Upper lobe of left lung (tissue), 6 donors: Measurements from ENCODE around the gene BACE1-AS. TPM values are rescaled to one million over a fixed set of nuclear protein-coding genes. Genes with fewer than 3 reads are reported as not detected.
"Not testable (repeated sequence)": the region's sequence is repeated elsewhere in the genome, so short reads cannot be mapped to it uniquely, and the experiment has no call there.

Source experiments
- ATAC-seq, 2 donors: fragments of 200-7000 bp; cut with Tn5 transposase; one replicate each; pipeline ENCODE4 v1.9.1; 2022; ENCODE audit warnings: mild to moderate bottlenecking in 2 of 2, moderate library complexity in 2 of 2; ENCODE audit not compliant: low FRiP score in 2 of 2
- DNase-seq, 2 donors: peaks; one replicate each; pipeline ENCODE4 v3.0.0-alpha.2; 2019 to 2020
- H3K27ac ChIP-seq, 4 donors: fragments of 200-600 bp; sonication (generic); one replicate each; pipeline ENCODE4 v1.5.1; 2016 to 2019
- H3K27me3 ChIP-seq, 4 donors: fragments of 200-600 bp; sonication (generic); one replicate each; pipeline ENCODE4 v1.5.1; 2017 to 2019
- H3K36me3 ChIP-seq, 4 donors: fragments of 200-600 bp; sonication (generic); one replicate each; pipeline ENCODE4 v1.5.1; 2016 to 2019
- H3K4me1 ChIP-seq, 4 donors: fragments of 200-600 bp; sonication (generic); one replicate each; pipeline ENCODE4 v1.5.1; 2018 to 2019
- H3K4me3 ChIP-seq, 4 donors: fragments of 200-600 bp; sonication (generic); one replicate each; pipeline ENCODE4 v1.5.1; 2017 to 2019; ENCODE audit warnings: mild to moderate bottlenecking in 2 of 4, moderate library complexity in 1 of 4
- H3K9me3 ChIP-seq, 4 donors: fragments of 200-600 bp; sonication (generic); one replicate each; pipeline ENCODE4 v1.5.1; 2018 to 2019
- CTCF ChIP-seq, 6 experiments: fragments of 450-650 bp in 4 of 6; fragments of 200-600 bp in 2 of 6; sonication (generic) in 2 of 6; IDR thresholded peaks; one replicate each; pipeline ENCODE4 v1.5.1; 2016 to 2019; ENCODE audit warnings: antibody characterized with exemption in 6 of 6
- EP300 ChIP-seq, 4 donors: sonication (generic); formaldehyde crosslinking; IDR thresholded peaks; one replicate each; pipeline ENCODE4 v1.5.1; 2017; ENCODE audit warnings: antibody characterized with exemption in 4 of 4, control low read depth in 2 of 4
- POLR2A ChIP-seq, 4 donors: fragments of 450-650 bp; IDR thresholded peaks; one replicate each; pipeline ENCODE4 v1.5.1; 2016 to 2017; ENCODE audit warnings: antibody characterized with exemption in 4 of 4, mild to moderate bottlenecking in 2 of 4
- POLR2AphosphoS5 ChIP-seq, 2 donors: sonication (generic); formaldehyde crosslinking; IDR thresholded peaks; one replicate each; pipeline ENCODE4 v1.5.1; 2017; ENCODE audit warnings: antibody characterized with exemption in 2 of 2
- whole genome bisulfite sequencing, 2 donors: methylation state at CpG; one replicate each; pipeline ENCODE4 v1.1.5; 2017 to 2018; 5-methylcytosine and 5-hydroxymethylcytosine counted together
- total RNA-seq, 6 donors: library from RNA; depleted of rRNA in 4 of 6; stranded (reverse); fragments of >200 nt in 4 of 6; gene quantifications; one replicate each; pipeline versions ENCODE4 v1.1.0 to v1.2.1, GENCODE V29; 2016 to 2021
- donor health status: DM: no; HTN: no; CAD: no; lungs with moderate emphysema.
- donor health status: DM: no; HTN: yes; CAD: no; lungs with severe emphysema.

Gene BACE1-AS
- total RNA-seq, 6 donors from 2014 or later: 3.8 to 7.4 (median 5.0) TPM

GRCh38 chr11:117318738-117319137, 27.6 kb downstream of the BACE1-AS start:
- DNase-seq (no peak), ATAC-seq (no peak)
- H3K4me1 ChIP-seq: peaks cover 22 to 27% (median 23%) of the 10 kb centered on the region in 4 donors
- no peaks in the 10 kb centered on the region for H3K27me3 ChIP-seq
- H3K9me3 ChIP-seq: no peaks in the 10 kb centered on the region
- H3K36me3 ChIP-seq: no peaks in the 10 kb centered on the region
- no peak overlapping the region for H3K27ac ChIP-seq
- no peak for TF ChIP-seq POLR2AphosphoS5 (IDR thresholded peaks at IDR 0.05)
- TF ChIP-seq EP300 (IDR thresholded peaks at IDR 0.05): no peak
- TF ChIP-seq CTCF (IDR thresholded peaks at IDR 0.05): no peak
- no peak for TF ChIP-seq POLR2A (IDR thresholded peaks at IDR 0.05)
- 91 to 92% methylated on average over 7 of the region's 7 CpGs for WGBS, 2 donors
- H3K4me3 ChIP-seq: no peak overlapping the region

- no peak for TF ChIP-seq EP300 (IDR thresholded peaks at IDR 0.05)
- no peak for TF ChIP-seq POLR2A (IDR thresholded peaks at IDR 0.05)
- no peak for TF ChIP-seq CTCF (IDR thresholded peaks at IDR 0.05)
- no peak for TF ChIP-seq POLR2AphosphoS5 (IDR thresholded peaks at IDR 0.05)
- H3K4me1 ChIP-seq: peaks cover 17 to 21% (median 19%) of the 10 kb centered on the region in 4 donors
- DNase-seq (no peak), ATAC-seq (no peak)
- WGBS, 2 donors: 83% methylated on average over 5 of the region's 5 CpGs
- H3K36me3 ChIP-seq: no peaks in the 10 kb centered on the region
- no peaks in the 10 kb centered on the region for H3K27me3 ChIP-seq
- H3K9me3 ChIP-seq: no peaks in the 10 kb centered on the region
- H3K4me3 ChIP-seq: no peak overlapping the region
- H3K27ac ChIP-seq: no peak overlapping the region
Measured at GRCh38 chr11:117319214-117319840, 28.2 kb downstream of the BACE1-AS start.

GRCh38 chr11:117327255-117327566, 36.1 kb downstream of the BACE1-AS start:
- 7 to 10% methylated on average over 5 of the region's 5 CpGs for WGBS, 2 donors
- not testable (repeated sequence) for ATAC-seq, H3K27me3 ChIP-seq, DNase-seq, H3K36me3 ChIP-seq, H3K9me3 ChIP-seq
- H3K27ac ChIP-seq: peak overlapping the region; percentile 86 to 90 (median 88)
- peaks cover 8 to 15% (median 9%) of the 10 kb centered on the region in 4 donors for H3K4me1 ChIP-seq
- H3K4me3 ChIP-seq: peak overlapping the region in 3 of 4 donors; percentile 78 to 92 (median 85)

- DNase-seq (peak; percentile 95 to 97), ATAC-seq (peak; percentile 98)
- H3K4me3 ChIP-seq: peak within 1 kb of the TSS; percentile 55 to 92 (median 82)
- H3K9me3 ChIP-seq: no peaks in the 10 kb centered on the region
- H3K36me3 ChIP-seq: no peaks in the 10 kb centered on the region
- peaks cover 8 to 15% (median 9%) of the 10 kb centered on the region in 4 donors for H3K4me1 ChIP-seq
- peak in 2 of 4 donors; percentile 50 to 67 for TF ChIP-seq POLR2A (IDR thresholded peaks at IDR 0.05)
- no peak for TF ChIP-seq EP300 (IDR thresholded peaks at IDR 0.05)
- peak in 1 of 6 experiments; percentile 8 for TF ChIP-seq CTCF (IDR thresholded peaks at IDR 0.05)
- peak; percentile 69 to 76 for TF ChIP-seq POLR2AphosphoS5 (IDR thresholded peaks at IDR 0.05)
- WGBS, 2 donors: 0 to 1% methylated on average over 33 to 54 of the region's 64 CpGs
- peak within 1 kb of the TSS; percentile 86 to 90 (median 88) for H3K27ac ChIP-seq
- no peaks in the 10 kb centered on the region for H3K27me3 ChIP-seq
Measured at GRCh38 chr11:117327567-117328374, 36.6 kb downstream of the BACE1-AS start, which contains the start of gene CEP164. CEP164 (plus strand) TSS chr11:117327854; CDS start chr11:117338587, 10,733 bp downstream.

- ATAC-seq (peak; percentile 56 to 67), DNase-seq (peak in 1 of 2 donors; percentile 33)
- Histone ChIP-seq H3K27ac (peak overlapping the region; percentile 86 to 90 (median 88)), H3K27me3 (no peaks in the 10 kb centered on the region), H3K36me3 (no peaks in the 10 kb centered on the region), H3K4me1 (peaks cover 8 to 15% (median 9%) of the 10 kb centered on the region in 4 donors), H3K9me3 (no peaks in the 10 kb centered on the region), H3K4me3 (peak overlapping the region; percentile 55 to 92 (median 82))
- 8 to 11% methylated on average over 15 of the region's 15 CpGs for WGBS, 2 donors
- no peak for TF ChIP-seq EP300 (IDR thresholded peaks at IDR 0.05)
- TF ChIP-seq POLR2AphosphoS5 (IDR thresholded peaks at IDR 0.05): no peak
- TF ChIP-seq CTCF (IDR thresholded peaks at IDR 0.05): no peak
- no peak for TF ChIP-seq POLR2A (IDR thresholded peaks at IDR 0.05)
Measured at GRCh38 chr11:117328375-117329010, 37.3 kb downstream of the BACE1-AS start.
